ENCODE measurements around the gene JARID2.

DNA sequence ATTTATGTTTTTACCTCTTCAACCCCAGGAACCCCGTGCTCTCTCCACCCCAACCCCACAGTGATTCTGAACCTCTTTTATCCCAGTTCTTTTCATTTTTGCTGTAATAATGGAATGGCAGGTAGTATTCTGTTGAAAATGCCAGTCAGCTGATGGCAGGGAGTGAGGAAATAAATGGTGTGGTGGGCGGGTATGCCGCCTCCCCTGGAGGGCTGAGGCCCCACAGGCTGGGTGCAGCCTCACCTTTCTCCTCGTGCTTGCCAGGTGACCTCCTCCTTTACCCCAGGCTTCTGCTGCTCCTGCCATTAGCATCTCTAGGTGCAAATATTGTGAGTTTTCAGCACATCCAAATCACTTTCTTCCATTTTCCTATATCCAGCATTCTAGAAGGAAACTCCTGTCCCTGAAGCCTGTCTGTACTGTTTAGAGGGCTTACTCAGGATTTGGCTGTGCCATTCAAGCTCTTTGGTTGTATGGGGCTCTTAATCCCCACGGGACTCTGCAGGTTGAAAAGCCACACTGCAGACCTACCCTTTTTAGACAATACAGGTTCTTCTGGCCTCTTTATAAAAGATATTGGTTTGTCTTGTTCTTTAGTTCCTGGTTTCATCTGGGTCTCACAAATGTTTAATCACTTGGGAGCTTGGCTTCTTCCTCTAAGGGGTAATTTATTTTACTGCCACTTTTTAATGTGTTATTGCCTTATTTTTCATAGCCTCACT lies 201.8 kb downstream of the JARID2 start:
- TF ChIP-seq EZH2 (IDR thresholded peaks at IDR 0.05; ENCODE audit: borderline replicate concordance, low read depth, low read length), result no peak
- no peak for TF ChIP-seq ZNF274 (IDR thresholded peaks at IDR 0.05; ENCODE audit: borderline replicate concordance, low read depth, low read length)
- TF ChIP-seq, protein P1, sequence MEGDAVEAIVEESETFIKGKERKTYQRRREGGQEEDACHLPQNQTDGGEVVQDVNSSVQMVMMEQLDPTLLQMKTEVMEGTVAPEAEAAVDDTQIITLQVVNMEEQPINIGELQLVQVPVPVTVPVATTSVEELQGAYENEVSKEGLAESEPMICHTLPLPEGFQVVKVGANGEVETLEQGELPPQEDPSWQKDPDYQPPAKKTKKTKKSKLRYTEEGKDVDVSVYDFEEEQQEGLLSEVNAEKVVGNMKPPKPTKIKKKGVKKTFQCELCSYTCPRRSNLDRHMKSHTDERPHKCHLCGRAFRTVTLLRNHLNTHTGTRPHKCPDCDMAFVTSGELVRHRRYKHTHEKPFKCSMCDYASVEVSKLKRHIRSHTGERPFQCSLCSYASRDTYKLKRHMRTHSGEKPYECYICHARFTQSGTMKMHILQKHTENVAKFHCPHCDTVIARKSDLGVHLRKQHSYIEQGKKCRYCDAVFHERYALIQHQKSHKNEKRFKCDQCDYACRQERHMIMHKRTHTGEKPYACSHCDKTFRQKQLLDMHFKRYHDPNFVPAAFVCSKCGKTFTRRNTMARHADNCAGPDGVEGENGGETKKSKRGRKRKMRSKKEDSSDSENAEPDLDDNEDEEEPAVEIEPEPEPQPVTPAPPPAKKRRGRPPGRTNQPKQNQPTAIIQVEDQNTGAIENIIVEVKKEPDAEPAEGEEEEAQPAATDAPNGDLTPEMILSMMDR (IDR thresholded peaks at IDR 0.05 in 2 of 3, conservative IDR thresholded peaks at IDR 0.05 in 1 of 3; ENCODE audit: insufficient read depth in 2 of 3, low read depth in 1 of 3, low read length in 3 of 3), result no peak
- TF ChIP-seq, protein P2, sequence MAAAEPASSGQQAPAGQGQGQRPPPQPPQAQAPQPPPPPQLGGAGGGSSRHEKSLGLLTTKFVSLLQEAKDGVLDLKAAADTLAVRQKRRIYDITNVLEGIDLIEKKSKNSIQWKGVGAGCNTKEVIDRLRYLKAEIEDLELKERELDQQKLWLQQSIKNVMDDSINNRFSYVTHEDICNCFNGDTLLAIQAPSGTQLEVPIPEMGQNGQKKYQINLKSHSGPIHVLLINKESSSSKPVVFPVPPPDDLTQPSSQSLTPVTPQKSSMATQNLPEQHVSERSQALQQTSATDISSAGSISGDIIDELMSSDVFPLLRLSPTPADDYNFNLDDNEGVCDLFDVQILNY (CRISPR knock-in tag; IDR thresholded peaks at IDR 0.05), result no peak
- no peak for TF ChIP-seq NFIC (IDR thresholded peaks at IDR 0.05)
- no peak for TF ChIP-seq POLR2A (conservative IDR thresholded peaks at IDR 0.05)
- TF ChIP-seq KLF10 (CRISPR knock-in tag; IDR thresholded peaks at IDR 0.05), result no peak
- TF ChIP-seq POLR2AphosphoS5 (IDR thresholded peaks at IDR 0.05; ENCODE audit: control insufficient read depth, insufficient read depth, low read depth, low read length), result no peak
- TF ChIP-seq ZC3H4 (CRISPR knock-in tag; IDR thresholded peaks at IDR 0.05; ENCODE audit: borderline replicate concordance), result no peak
- no peak for TF ChIP-seq EP300 (IDR thresholded peaks at IDR 0.05; ENCODE audit: low read length)
- no peak for TF ChIP-seq ZNF609 (CRISPR knock-in tag; IDR thresholded peaks at IDR 0.05; ENCODE audit: borderline replicate concordance)
- TF ChIP-seq HMGXB4 (CRISPR knock-in tag; IDR thresholded peaks at IDR 0.05), result no peak
- TF ChIP-seq GABPA (tag; conservative IDR thresholded peaks at IDR 0.05; ENCODE audit: low read depth), result no peak

All from K562 (cell line).